GM12875 (cell line): ENCODE data around the gene CCNF.
A peak's percentile ranks its signal among the peaks of the same experiment; 100 is the strongest.
"Not testable (repeated sequence)": the region's sequence is repeated elsewhere in the genome, so short reads cannot be mapped to it uniquely, and the experiment has no call there.

Experiments used
- H3K4me3 ChIP-seq: one replicate; pipeline ENCODE4 v1.5.1; 2011; ENCODE audit warnings: low read depth, low read length, control low read depth
- TF ChIP-seq, protein P1 (sequence below): IDR thresholded peaks from 2 replicates; pipeline ENCODE4 v1.5.1; 2011; ENCODE audit warnings: low read depth, mild to moderate bottlenecking, control low read depth, inconsistent platforms, low read length, moderate library complexity, borderline replicate concordance; ENCODE audit not compliant: insufficient read depth

The CCNF gene

GRCh38 chr16:2429034-2429770 lies at the start of gene CCNF:
Gene CCNF (plus strand): TSS chr16:2429447. CDS start chr16:2429482, 35 bp downstream.
- TF ChIP-seq, protein P1, sequence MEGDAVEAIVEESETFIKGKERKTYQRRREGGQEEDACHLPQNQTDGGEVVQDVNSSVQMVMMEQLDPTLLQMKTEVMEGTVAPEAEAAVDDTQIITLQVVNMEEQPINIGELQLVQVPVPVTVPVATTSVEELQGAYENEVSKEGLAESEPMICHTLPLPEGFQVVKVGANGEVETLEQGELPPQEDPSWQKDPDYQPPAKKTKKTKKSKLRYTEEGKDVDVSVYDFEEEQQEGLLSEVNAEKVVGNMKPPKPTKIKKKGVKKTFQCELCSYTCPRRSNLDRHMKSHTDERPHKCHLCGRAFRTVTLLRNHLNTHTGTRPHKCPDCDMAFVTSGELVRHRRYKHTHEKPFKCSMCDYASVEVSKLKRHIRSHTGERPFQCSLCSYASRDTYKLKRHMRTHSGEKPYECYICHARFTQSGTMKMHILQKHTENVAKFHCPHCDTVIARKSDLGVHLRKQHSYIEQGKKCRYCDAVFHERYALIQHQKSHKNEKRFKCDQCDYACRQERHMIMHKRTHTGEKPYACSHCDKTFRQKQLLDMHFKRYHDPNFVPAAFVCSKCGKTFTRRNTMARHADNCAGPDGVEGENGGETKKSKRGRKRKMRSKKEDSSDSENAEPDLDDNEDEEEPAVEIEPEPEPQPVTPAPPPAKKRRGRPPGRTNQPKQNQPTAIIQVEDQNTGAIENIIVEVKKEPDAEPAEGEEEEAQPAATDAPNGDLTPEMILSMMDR = no peak

GRCh38 chr16:2383501-2383900 lies 45.7 kb upstream of the CCNF start:
- TF ChIP-seq, protein P1 = no peak

More at GRCh38 chr16:2429034-2429770, at the start of gene CCNF:
- H3K4me3 ChIP-seq = peak within 1 kb of the TSS; percentile 94

GRCh38 chr16:2384426-2384825 lies 44.8 kb upstream of the CCNF start:
- no peak overlapping the region for H3K4me3 ChIP-seq
- TF ChIP-seq, protein P1 = no peak

More at GRCh38 chr16:2383501-2383900, 45.7 kb upstream of the CCNF start:
- H3K4me3 ChIP-seq = no peak overlapping the region

GRCh38 chr16:2385190-2385836 lies 43.9 kb upstream of the CCNF start:
- H3K4me3 ChIP-seq = no peak overlapping the region
- TF ChIP-seq, protein P1 = no peak

DNA sequence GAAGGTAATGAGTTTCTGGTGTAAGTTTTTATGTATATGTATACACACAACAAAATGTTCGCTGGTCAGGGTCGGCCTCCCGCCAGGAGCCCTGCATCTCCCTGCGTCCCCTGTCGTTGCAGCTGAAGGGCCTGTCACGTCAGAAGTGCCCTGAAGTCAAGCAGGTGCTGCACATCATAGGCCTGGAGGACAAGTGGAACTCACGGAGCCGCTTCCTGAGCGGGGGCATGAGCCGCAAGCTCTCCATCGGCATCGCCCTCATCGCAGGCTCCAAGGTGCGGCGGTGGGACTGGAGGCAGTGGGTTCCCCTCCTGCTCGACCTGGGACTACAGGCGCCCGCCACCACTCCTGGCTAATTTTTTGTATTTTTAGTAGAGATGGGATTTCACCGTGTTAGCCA lies 43.3 kb upstream of the CCNF start:
- H3K4me3 ChIP-seq = not testable (repeated sequence)

- H3K4me3 ChIP-seq = no peak overlapping the region
- TF ChIP-seq, protein P1 = no peak
Observed at GRCh38 chr16:2386990-2387389, 42.3 kb upstream of the CCNF start.

DNA sequence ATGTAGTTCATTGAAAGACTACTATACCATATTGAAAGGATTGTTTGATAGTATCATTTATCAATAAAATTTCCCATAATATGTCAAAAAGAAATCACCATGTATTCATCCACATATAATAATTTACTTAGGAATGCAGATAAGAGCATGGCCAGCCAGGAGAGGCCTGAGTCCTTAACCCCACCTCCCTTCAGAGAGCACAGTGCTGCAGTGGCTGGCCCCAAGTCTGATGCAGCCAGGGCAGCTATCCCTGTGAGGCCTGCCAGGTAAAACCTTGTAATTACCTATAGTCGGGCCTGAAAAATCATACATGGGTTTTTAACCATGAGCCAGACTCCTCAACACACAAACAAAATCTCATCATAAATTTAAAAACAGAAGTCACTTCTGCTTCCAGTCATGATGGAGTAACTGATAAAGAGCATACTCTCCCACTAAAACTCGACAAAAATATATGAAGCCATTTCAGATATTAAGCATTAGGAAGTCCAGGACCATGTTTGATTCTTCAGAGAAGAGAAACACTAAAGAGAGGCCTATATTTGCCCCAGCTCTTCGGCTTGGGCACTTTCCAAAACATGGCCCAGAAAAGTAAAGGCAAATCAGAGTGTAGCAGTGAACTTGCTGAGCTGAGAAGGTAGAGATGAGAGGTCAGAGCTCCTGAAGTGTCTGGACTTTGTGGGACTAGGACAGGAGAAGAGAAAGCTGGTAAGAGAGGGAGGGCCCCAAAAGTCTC lies 40.9 kb upstream of the CCNF start:
- no peak overlapping the region for H3K4me3 ChIP-seq
- TF ChIP-seq, protein P1 = no peak
